WTC11 (cell line): ENCODE data around the gene USP8. TPM values are rescaled to one million over a fixed set of nuclear protein-coding genes. Genes with fewer than 3 reads are reported as not detected.

Experiments
- ATAC-seq: fragments of 200-7000 bp; cut with Tn5 transposase; 2 replicates; pipeline ENCODE4 v1.10.0; 2021; ENCODE audit warnings: mild to moderate bottlenecking, moderate library complexity
- CTCF ChIA-PET: fragments of 300-600 bp; sonication (Branson Sonifier 250); formaldehyde crosslinking; loops from one replicate; lab custom pipeline; 2021; ENCODE audit warnings: antibody characterized with exemption; lab: Charles Lee
- POLR2A ChIA-PET: fragments of 350-600 bp; sonication (Branson Sonifier 250); formaldehyde crosslinking; loops from one replicate; lab custom pipeline; 2021; ENCODE audit warnings: antibody characterized with exemption; lab: Charles Lee
- DNase-seq: peaks from one replicate; pipeline ENCODE4 v3.0.0; 2021; ENCODE audit warnings: low spot score
- H3K27ac Mint-ChIP-seq: 2 replicates; pipeline ENCODE4 v1.8.0; 2021; ENCODE audit warnings: mixed read lengths
- H3K27me3 Mint-ChIP-seq: 2 replicates; pipeline ENCODE4 v1.8.0; 2021; ENCODE audit warnings: low read depth, mild to moderate bottlenecking, moderate library complexity, mixed read lengths
- H3K36me3 Mint-ChIP-seq: 2 replicates; pipeline ENCODE4 v1.8.0; 2021; ENCODE audit warnings: mixed read lengths
- H3K4me1 Mint-ChIP-seq: 2 replicates; pipeline ENCODE4 v1.8.0; 2022; ENCODE audit warnings: mixed read lengths
- H3K4me3 Mint-ChIP-seq: 2 replicates; pipeline ENCODE4 v1.8.0; 2021; ENCODE audit warnings: mild to moderate bottlenecking, moderate library complexity, mixed read lengths
- H3K9me3 Mint-ChIP-seq: 2 replicates; pipeline ENCODE4 v1.8.0; 2021; ENCODE audit warnings: mixed read lengths
- ATF3 ChIP-seq: sonication (generic); formaldehyde crosslinking; conservative IDR thresholded peaks from 2 replicates; pipeline ENCODE4 v1.8.1; 2022; ENCODE audit warnings: mild to moderate bottlenecking, missing genetic modification reagents
- CREB1 ChIP-seq: sonication (generic); formaldehyde crosslinking; IDR thresholded peaks from 2 replicates; pipeline ENCODE4 v1.8.0; 2023; ENCODE audit warnings: mild to moderate bottlenecking, missing genetic modification reagents
- CREM ChIP-seq: sonication (generic); formaldehyde crosslinking; IDR thresholded peaks from 2 replicates; pipeline ENCODE4 v1.8.1; 2022; ENCODE audit warnings: mild to moderate bottlenecking, missing genetic modification reagents, moderate library complexity
- FOXK1 ChIP-seq: sonication (generic); formaldehyde crosslinking; IDR thresholded peaks from 2 replicates; pipeline ENCODE4 v1.8.0; 2022; ENCODE audit warnings: mild to moderate bottlenecking, moderate library complexity, missing genetic modification reagents
- GTF2I ChIP-seq: fragments of 250-450 bp; sonication (Bioruptor Pico); conservative IDR thresholded peaks from 2 replicates; pipeline ENCODE4 v1.4.0; 2021; ENCODE audit warnings: mild to moderate bottlenecking
- HMGA2 ChIP-seq: fragments of 250-450 bp; sonication (Bioruptor Pico); IDR thresholded peaks from 2 replicates; pipeline ENCODE4 v1.4.0; 2021; ENCODE audit warnings: mild to moderate bottlenecking, moderate library complexity
- NR1H2 ChIP-seq: sonication (generic); formaldehyde crosslinking; IDR thresholded peaks from 2 replicates; pipeline ENCODE4 v1.9.0; 2021; ENCODE audit warnings: mild to moderate bottlenecking, moderate library complexity, missing genetic modification reagents
- NR2C2 ChIP-seq: sonication (generic); formaldehyde crosslinking; IDR thresholded peaks from 2 replicates; pipeline ENCODE4 v1.8.0; 2022; ENCODE audit warnings: mild to moderate bottlenecking, missing genetic modification reagents
- NR3C1 ChIP-seq: sonication (generic); formaldehyde crosslinking; conservative IDR thresholded peaks from 2 replicates; pipeline ENCODE4 v1.8.1; 2023; ENCODE audit warnings: low read depth, mild to moderate bottlenecking, missing genetic modification reagents
- OVOL2 ChIP-seq: fragments of 250-450 bp; sonication (Bioruptor Pico); IDR thresholded peaks from 2 replicates; pipeline ENCODE4 v1.9.0; 2021; ENCODE audit warnings: mild to moderate bottlenecking, borderline replicate concordance
- PRDM15 ChIP-seq: sonication (generic); formaldehyde crosslinking; IDR thresholded peaks from 2 replicates; pipeline ENCODE4 v1.8.0; 2022; ENCODE audit warnings: missing genetic modification reagents
- PREB ChIP-seq: sonication (generic); formaldehyde crosslinking; IDR thresholded peaks from 2 replicates; pipeline ENCODE4 v1.8.1; 2022; ENCODE audit warnings: mild to moderate bottlenecking, missing genetic modification reagents, moderate library complexity, borderline replicate concordance
- SP1 ChIP-seq: sonication (generic); formaldehyde crosslinking; conservative IDR thresholded peaks from 2 replicates; pipeline ENCODE4 v1.8.1; 2022; ENCODE audit warnings: missing genetic modification reagents
- TCF7 ChIP-seq: sonication (generic); formaldehyde crosslinking; IDR thresholded peaks from 2 replicates; pipeline ENCODE4 v1.8.0; 2022; ENCODE audit warnings: mild to moderate bottlenecking, low read depth, missing genetic modification reagents, moderate library complexity
- TEAD1 ChIP-seq: sonication (generic); formaldehyde crosslinking; IDR thresholded peaks from 2 replicates; pipeline ENCODE4 v1.8.0; 2022; ENCODE audit warnings: mild to moderate bottlenecking, missing genetic modification reagents
- USF1 ChIP-seq: sonication (generic); formaldehyde crosslinking; IDR thresholded peaks from 2 replicates; pipeline ENCODE4 v1.8.0; 2022; ENCODE audit warnings: mild to moderate bottlenecking, missing genetic modification reagents
- USF2 ChIP-seq: sonication (generic); formaldehyde crosslinking; IDR thresholded peaks from 2 replicates; pipeline ENCODE4 v1.8.1; 2023; ENCODE audit warnings: mild to moderate bottlenecking, missing genetic modification reagents, moderate library complexity
- ZNF219 ChIP-seq: sonication (generic); formaldehyde crosslinking; IDR thresholded peaks from 2 replicates; pipeline ENCODE4 v1.8.0; 2023; ENCODE audit warnings: missing genetic modification reagents, mild to moderate bottlenecking, borderline replicate concordance
- ZNF232 ChIP-seq: sonication (generic); formaldehyde crosslinking; IDR thresholded peaks from 2 replicates; pipeline ENCODE4 v1.8.0; 2022; ENCODE audit warnings: mild to moderate bottlenecking, missing genetic modification reagents
- ZNF263 ChIP-seq: sonication (generic); formaldehyde crosslinking; IDR thresholded peaks from 2 replicates; pipeline ENCODE4 v1.8.1; 2022; ENCODE audit warnings: low read depth, mild to moderate bottlenecking, moderate library complexity, missing genetic modification reagents
- ZNF416 ChIP-seq: fragments of 250-450 bp; sonication (Bioruptor Pico); IDR thresholded peaks from 2 replicates; pipeline ENCODE4 v1.9.0; 2021; ENCODE audit warnings: mild to moderate bottlenecking, inconsistent platforms
- total RNA-seq: library from RNA; stranded (reverse); gene quantifications from 3 replicates; pipeline ENCODE4 v1.2.3, GENCODE V29; 2021
- TF ChIP-seq, protein P1 (sequence below): sonication (generic); formaldehyde crosslinking; IDR thresholded peaks from 2 replicates; pipeline ENCODE4 v1.8.0; 2022; ENCODE audit warnings: mild to moderate bottlenecking, missing genetic modification reagents
- TF ChIP-seq, protein P2 (sequence below): fragments of 250-450 bp; sonication (Bioruptor Pico); IDR thresholded peaks from 2 replicates; pipeline ENCODE4 v2.1.2; 2022; ENCODE audit warnings: mild to moderate bottlenecking, moderate library complexity

Gene USP8
- total RNA-seq, 1 experiment from 2014 or later: 63.7 TPM

- ATAC-seq: no peak
- CTCF ChIA-PET: no interaction called here
- H3K36me3 Mint-ChIP-seq: peaks cover 24% of the 10 kb centered on the region
These were observed 28.7 kb downstream of the USP8 start for GRCh38 chr15:50452927-50453326.

DNA sequence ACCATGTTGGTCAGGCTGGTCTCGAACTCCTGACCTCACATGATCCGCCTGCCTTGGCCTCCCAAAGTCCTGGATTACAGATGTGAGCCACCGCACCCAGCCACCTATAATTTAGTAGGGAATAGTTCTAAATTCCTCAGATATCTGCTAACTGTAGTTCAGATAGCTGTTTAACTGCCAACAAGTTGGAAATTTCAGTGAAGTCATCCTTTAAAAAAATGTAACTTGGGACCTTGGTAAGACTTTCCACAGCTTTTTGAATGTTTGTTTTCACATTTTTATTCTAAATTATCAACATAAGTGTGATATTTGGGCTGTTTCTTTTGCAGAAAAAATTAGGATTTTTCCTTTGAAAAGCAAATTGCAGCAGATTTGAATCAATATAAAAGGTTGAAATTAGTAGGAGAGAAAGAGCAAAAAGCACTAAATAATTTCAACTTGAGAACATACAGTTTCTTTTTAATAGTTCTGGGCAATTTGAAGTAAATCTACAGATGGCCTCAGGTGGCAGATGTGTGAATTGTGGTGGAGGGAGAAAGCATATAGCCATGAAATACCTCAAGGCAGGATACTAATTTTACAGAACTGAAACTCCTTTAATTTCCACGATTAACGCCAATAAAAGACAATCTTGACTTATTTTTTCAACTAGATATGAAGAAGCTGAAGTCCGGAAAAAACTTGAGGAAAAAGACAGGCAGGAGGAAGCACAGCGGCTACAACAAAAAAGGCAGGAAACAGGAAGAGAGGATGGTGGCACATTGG lies 34.3 kb downstream of the USP8 start:
- peaks cover 11% of the 10 kb centered on the region for H3K4me1 Mint-ChIP-seq
- ATAC-seq: no peak
- DNase-seq: no peak
- peaks cover 46% of the 10 kb centered on the region for H3K36me3 Mint-ChIP-seq
- ChIA-PET POLR2A (interaction anchor here (0.6 kb wide), 1 partner anchor 67 kb away, joined by 3 read pairs; no protein-coding TSS in a partner anchor), CTCF (no interaction called here)
- no peaks in the 10 kb centered on the region for H3K9me3 Mint-ChIP-seq
- H3K27me3 Mint-ChIP-seq: no peaks in the 10 kb centered on the region
- peak overlapping the region; percentile 82; the same call in 1 of the 2 replicates for H3K27ac Mint-ChIP-seq
- no peak overlapping the region for H3K4me3 Mint-ChIP-seq
- TF ChIP-seq ATF3 (CRISPR knock-in tag) (no peak), PREB (CRISPR knock-in tag) (no peak), USF2 (CRISPR knock-in tag) (no peak), NR2C2 (no peak), NR1H2 (CRISPR knock-in tag) (no peak), TEAD1 (no peak), ZNF263 (CRISPR knock-in tag) (no peak), TCF7 (CRISPR knock-in tag) (no peak), USF1 (CRISPR knock-in tag) (no peak), FOXK1 (no peak), ZNF416 (CRISPR knock-in tag) (no peak)
- TF ChIP-seq, protein P1, sequence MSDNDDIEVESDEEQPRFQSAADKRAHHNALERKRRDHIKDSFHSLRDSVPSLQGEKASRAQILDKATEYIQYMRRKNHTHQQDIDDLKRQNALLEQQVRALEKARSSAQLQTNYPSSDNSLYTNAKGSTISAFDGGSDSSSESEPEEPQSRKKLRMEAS (CRISPR knock-in tag): no peak
- TF ChIP-seq, protein P2, sequence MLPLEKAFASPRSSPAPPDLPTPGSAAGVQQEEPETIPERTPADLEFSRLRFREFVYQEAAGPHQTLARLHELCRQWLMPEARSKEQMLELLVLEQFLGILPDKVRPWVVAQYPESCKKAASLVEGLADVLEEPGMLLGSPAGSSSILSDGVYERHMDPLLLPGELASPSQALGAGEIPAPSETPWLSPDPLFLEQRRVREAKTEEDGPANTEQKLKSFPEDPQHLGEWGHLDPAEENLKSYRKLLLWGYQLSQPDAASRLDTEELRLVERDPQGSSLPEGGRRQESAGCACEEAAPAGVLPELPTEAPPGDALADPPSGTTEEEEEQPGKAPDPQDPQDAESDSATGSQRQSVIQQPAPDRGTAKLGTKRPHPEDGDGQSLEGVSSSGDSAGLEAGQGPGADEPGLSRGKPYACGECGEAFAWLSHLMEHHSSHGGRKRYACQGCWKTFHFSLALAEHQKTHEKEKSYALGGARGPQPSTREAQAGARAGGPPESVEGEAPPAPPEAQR (CRISPR knock-in tag): no peak

More at GRCh38 chr15:50452927-50453326, 28.7 kb downstream of the USP8 start:
- DNase-seq: no peak
- TF ChIP-seq CREB1 (CRISPR knock-in tag): no peak
- no peak for TF ChIP-seq ZNF416 (CRISPR knock-in tag)
- TF ChIP-seq SP1: no peak
- no peak for TF ChIP-seq HMGA2 (CRISPR knock-in tag)
- TF ChIP-seq GTF2I (CRISPR knock-in tag): no peak
- TF ChIP-seq OVOL2 (CRISPR knock-in tag): no peak
- no peak for TF ChIP-seq ZNF232 (CRISPR knock-in tag)
- TF ChIP-seq ZNF219 (CRISPR knock-in tag): no peak
- TF ChIP-seq USF2 (CRISPR knock-in tag): no peak
- no peak for TF ChIP-seq CREM
- no peak for TF ChIP-seq TEAD1
- TF ChIP-seq PRDM15 (CRISPR knock-in tag): no peak
- no peak for TF ChIP-seq NR3C1 (CRISPR knock-in tag)
- Mint-ChIP-seq H3K4me1 (no peaks in the 10 kb centered on the region), H3K9me3 (no peaks in the 10 kb centered on the region), H3K27me3 (no peaks in the 10 kb centered on the region), H3K27ac (no peak overlapping the region), H3K4me3 (no peak overlapping the region)
- POLR2A ChIA-PET: no interaction called here
